Endodermal cell (in vitro differentiated cells): ENCODE measurements around the gene PSMB2. TPM values are rescaled to one million over a fixed set of nuclear protein-coding genes. Genes with fewer than 3 reads are reported as not detected.
"Not testable (repeated sequence)": the region's sequence is repeated elsewhere in the genome, so short reads cannot be mapped to it uniquely, and the experiment has no call there.

Experiments
- DNase-seq: peaks from one replicate; pipeline ENCODE4 v3.0.0-alpha.2; 2017
- H3K27ac ChIP-seq: 2 replicates; pipeline ENCODE4 v1.5.1; 2013; ENCODE audit warnings: mild to moderate bottlenecking, low read depth, low read length, moderate library complexity
- H3K27me3 ChIP-seq: 2 replicates; pipeline ENCODE4 v1.6.1; 2013; ENCODE audit warnings: mild to moderate bottlenecking, low read length, moderate library complexity; ENCODE audit not compliant: insufficient read depth, control insufficient read depth, poor library complexity, severe bottlenecking
- H3K36me3 ChIP-seq: 2 replicates; pipeline ENCODE4 v1.7.0; 2013; ENCODE audit warnings: mild to moderate bottlenecking, low read length, moderate library complexity; ENCODE audit not compliant: control insufficient read depth, insufficient read depth
- H3K4me1 ChIP-seq: one replicate; pipeline ENCODE4 v1.7.0; 2013; ENCODE audit warnings: low read length; ENCODE audit not compliant: control insufficient read depth, insufficient read depth
- H3K4me3 ChIP-seq: 2 replicates; pipeline ENCODE4 v1.5.1; 2013; ENCODE audit warnings: mild to moderate bottlenecking, low read length, moderate library complexity
- H3K9ac ChIP-seq: 2 replicates; pipeline ENCODE4 v1.6.1; 2013; ENCODE audit warnings: mild to moderate bottlenecking, low read length, moderate library complexity; ENCODE audit not compliant: poor library complexity, severe bottlenecking; ENCODE audit errors: extremely low read depth
- H3K9me3 ChIP-seq: 2 replicates; pipeline ENCODE4 v1.6.1; 2013; ENCODE audit warnings: mild to moderate bottlenecking, low read length, moderate library complexity; ENCODE audit not compliant: control insufficient read depth
- H3K27ac Mint-ChIP-seq: 2 replicates; pipeline ENCODE4 v1.8.0; 2020; ENCODE audit warnings: mixed read lengths
- H3K27me3 Mint-ChIP-seq: 2 replicates; pipeline ENCODE4 v1.8.0; 2021; ENCODE audit warnings: mild to moderate bottlenecking, mixed read lengths; ENCODE audit not compliant: insufficient read depth
- H3K36me3 Mint-ChIP-seq: 2 replicates; pipeline ENCODE4 v1.8.0; 2020; ENCODE audit warnings: low read depth, mixed read lengths
- H3K4me1 Mint-ChIP-seq: 2 replicates; pipeline ENCODE4 v1.8.0; 2020; ENCODE audit warnings: mixed read lengths
- H3K4me3 Mint-ChIP-seq: 2 replicates; pipeline ENCODE4 v1.8.0; 2020; ENCODE audit warnings: mild to moderate bottlenecking, moderate library complexity, mixed read lengths
- H3K9me3 Mint-ChIP-seq: 2 replicates; pipeline ENCODE4 v1.8.0; 2020; ENCODE audit warnings: mild to moderate bottlenecking, mixed read lengths
- WGBS, 2 experiments: methylation state at CpG; one replicate each; pipeline versions ENCODE4 v1.1.5 to v1.1.7; 2013; ENCODE audit warnings: missing lambda C conversion rate in 2 of 2, mixed read lengths in 1 of 2; ENCODE audit not compliant: insufficient coverage in 1 of 2, insufficient read length in 1 of 2; 5-methylcytosine and 5-hydroxymethylcytosine counted together
- total RNA-seq, 2 donors: library from RNA; stranded (reverse); fragmentation: NEBNext Ultra II Directional in 1 of 2; extraction: Animal tissue kit (Norgen Biotek cat#: 25700) in 1 of 2; gene quantifications; 2 replicates in 1 of 2; 3 replicates in 1 of 2; pipeline ENCODE4 v1.2.1, GENCODE V29; 2021
- TF ChIP-seq, protein P1 (sequence below): fragments of 200-600 bp; sonication (generic); conservative IDR thresholded peaks from 2 replicates; pipeline ENCODE4 v1.5.0; 2021; ENCODE audit warnings: antibody characterized with exemption, mild to moderate bottlenecking

PSMB2 gene
- total RNA-seq, 2 donors from 2014 or later = 66.0 to 71.3 TPM

DNA sequence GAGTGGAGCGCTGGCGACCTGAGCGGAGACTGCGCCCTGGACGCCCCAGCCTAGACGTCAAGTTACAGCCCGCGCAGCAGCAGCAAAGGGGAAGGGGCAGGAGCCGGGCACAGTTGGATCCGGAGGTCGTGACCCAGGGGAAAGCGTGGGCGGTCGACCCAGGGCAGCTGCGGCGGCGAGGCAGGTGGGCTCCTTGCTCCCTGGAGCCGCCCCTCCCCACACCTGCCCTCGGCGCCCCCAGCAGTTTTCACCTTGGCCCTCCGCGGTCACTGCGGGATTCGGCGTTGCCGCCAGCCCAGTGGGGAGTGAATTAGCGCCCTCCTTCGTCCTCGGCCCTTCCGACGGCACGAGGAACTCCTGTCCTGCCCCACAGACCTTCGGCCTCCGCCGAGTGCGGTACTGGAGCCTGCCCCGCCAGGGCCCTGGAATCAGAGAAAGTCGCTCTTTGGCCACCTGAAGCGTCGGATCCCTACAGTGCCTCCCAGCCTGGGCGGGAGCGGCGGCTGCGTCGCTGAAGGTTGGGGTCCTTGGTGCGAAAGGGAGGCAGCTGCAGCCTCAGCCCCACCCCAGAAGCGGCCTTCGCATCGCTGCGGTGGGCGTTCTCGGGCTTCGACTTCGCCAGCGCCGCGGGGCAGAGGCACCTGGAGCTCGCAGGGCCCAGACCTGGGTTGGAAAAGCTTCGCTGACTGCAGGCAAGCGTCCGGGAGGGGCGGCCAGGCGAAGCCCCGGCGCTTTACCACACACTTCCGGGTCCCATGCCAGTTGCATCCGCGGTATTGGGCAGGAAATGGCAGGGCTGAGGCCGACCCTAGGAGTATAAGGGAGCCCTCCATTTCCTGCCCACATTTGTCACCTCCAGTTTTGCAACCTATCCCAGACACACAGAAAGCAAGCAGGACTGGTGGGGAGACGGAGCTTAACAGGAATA, 64.0 kb downstream of the PSMB2 start:
- Mint-ChIP-seq H3K36me3 (no peaks in the 10 kb centered on the region), H3K27me3 (peaks cover 73% of the 10 kb centered on the region), H3K9me3 (no peaks in the 10 kb centered on the region), H3K27ac (no peak overlapping the region), H3K4me1 (peaks cover 11% of the 10 kb centered on the region), H3K4me3 (peak overlapping the region; percentile 58)
- Histone ChIP-seq H3K4me1 (no peaks in the 10 kb centered on the region), H3K9me3 (no peaks in the 10 kb centered on the region), H3K4me3 (peak overlapping the region; percentile 40), H3K27ac (no peak overlapping the region), H3K27me3 (peaks cover 65% of the 10 kb centered on the region), H3K9ac (no peak overlapping the region), H3K36me3 (no peaks in the 10 kb centered on the region)
- TF ChIP-seq, protein P1, sequence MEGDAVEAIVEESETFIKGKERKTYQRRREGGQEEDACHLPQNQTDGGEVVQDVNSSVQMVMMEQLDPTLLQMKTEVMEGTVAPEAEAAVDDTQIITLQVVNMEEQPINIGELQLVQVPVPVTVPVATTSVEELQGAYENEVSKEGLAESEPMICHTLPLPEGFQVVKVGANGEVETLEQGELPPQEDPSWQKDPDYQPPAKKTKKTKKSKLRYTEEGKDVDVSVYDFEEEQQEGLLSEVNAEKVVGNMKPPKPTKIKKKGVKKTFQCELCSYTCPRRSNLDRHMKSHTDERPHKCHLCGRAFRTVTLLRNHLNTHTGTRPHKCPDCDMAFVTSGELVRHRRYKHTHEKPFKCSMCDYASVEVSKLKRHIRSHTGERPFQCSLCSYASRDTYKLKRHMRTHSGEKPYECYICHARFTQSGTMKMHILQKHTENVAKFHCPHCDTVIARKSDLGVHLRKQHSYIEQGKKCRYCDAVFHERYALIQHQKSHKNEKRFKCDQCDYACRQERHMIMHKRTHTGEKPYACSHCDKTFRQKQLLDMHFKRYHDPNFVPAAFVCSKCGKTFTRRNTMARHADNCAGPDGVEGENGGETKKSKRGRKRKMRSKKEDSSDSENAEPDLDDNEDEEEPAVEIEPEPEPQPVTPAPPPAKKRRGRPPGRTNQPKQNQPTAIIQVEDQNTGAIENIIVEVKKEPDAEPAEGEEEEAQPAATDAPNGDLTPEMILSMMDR = no peak
- WGBS, 2 experiments = 21 to 22% methylated on average over 31 to 70 of the region's 70 CpGs
- DNase-seq = peak; percentile 82

DNA sequence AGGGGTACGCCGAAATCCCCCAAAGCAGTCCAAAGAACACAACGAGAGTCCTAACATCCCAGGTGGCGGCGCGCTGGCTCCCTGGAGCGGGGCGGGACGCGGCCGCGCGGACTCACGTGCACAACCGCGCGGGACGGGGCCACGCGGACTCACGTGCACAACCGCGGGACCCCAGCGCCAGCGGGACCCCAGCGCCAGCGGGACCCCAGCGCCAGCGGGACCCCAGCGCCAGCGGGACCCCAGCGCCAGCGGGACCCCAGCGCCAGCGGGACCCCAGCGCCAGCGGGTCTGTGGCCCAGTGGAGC, 64.6 kb downstream of the PSMB2 start:
- peak overlapping the region; percentile 58 for H3K4me3 Mint-ChIP-seq
- H3K27ac ChIP-seq, H3K9me3 ChIP-seq, H3K4me3 ChIP-seq, DNase-seq, H3K9ac ChIP-seq, H3K27ac Mint-ChIP-seq, H3K36me3 Mint-ChIP-seq, H3K9me3 Mint-ChIP-seq, H3K4me1 ChIP-seq, H3K36me3 ChIP-seq: not testable (repeated sequence)
- 30 to 63% methylated on average over 12 to 37 of the region's 37 CpGs for WGBS, 2 experiments
- H3K27me3 Mint-ChIP-seq = peaks cover 79% of the 10 kb centered on the region
- peaks cover 11% of the 10 kb centered on the region for H3K4me1 Mint-ChIP-seq
- H3K27me3 ChIP-seq = peaks cover 71% of the 10 kb centered on the region

DNA sequence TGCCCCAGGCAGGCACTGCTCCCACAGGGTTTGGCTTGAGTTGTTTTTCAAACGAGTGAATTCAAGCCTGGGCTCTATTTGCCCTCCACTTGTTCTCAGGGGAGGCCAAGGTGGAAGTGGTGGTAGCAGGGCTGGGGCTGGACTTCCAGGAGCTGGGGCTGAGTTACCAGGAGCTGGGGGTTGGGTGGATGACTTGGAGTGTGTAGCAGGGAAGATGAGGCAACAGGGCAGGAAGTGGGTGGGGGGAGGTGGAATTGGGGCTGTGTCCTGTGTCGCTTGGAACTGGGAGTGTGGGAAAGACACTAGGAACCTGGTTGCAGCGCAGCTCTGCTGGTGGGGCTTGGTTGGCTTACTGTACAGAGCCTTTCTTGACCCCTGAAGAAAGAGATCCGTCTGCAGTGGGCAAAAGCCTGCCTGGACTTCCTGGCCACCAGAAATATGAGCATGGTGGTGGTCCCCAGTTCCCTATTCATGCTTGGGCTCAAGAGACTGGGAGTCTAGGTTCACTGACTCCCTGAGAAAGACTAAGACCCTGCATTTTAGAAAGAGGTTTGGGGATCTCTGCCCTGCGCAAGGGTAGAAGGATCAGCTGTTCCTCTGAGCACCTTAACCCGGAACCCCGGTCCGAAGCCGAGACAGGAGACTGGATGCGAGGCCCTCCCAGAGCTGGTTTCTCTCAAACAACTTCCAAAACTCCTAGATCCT, 65.1 kb downstream of the PSMB2 start:
- peaks cover 11% of the 10 kb centered on the region for H3K4me1 Mint-ChIP-seq
- no peak overlapping the region for H3K27ac ChIP-seq
- no peak for DNase-seq
- no peaks in the 10 kb centered on the region for H3K36me3 ChIP-seq
- peak overlapping the region; percentile 58 for H3K4me3 Mint-ChIP-seq
- 67 to 83% methylated on average over 6 to 10 of the region's 10 CpGs for WGBS, 2 experiments
- H3K9me3 ChIP-seq = no peaks in the 10 kb centered on the region
- peaks cover 76% of the 10 kb centered on the region for H3K27me3 ChIP-seq
- H3K36me3 Mint-ChIP-seq = no peaks in the 10 kb centered on the region
- no peaks in the 10 kb centered on the region for H3K4me1 ChIP-seq
- TF ChIP-seq, protein P1 = no peak
- H3K27ac Mint-ChIP-seq = no peak overlapping the region
- peaks cover 84% of the 10 kb centered on the region for H3K27me3 Mint-ChIP-seq
- H3K4me3 ChIP-seq = no peak overlapping the region
- H3K9me3 Mint-ChIP-seq = no peaks in the 10 kb centered on the region
- H3K9ac ChIP-seq = no peak overlapping the region
